GM21619 (cell line): ENCODE results near the gene GATA3.
A peak's percentile ranks its signal among the peaks of the same experiment; 100 is the strongest.
"Not testable (repeated sequence)": the region's sequence is repeated elsewhere in the genome, so short reads cannot be mapped to it uniquely, and the experiment has no call there.

Source experiments
- ATAC-seq: cut with Tn5 transposase; IDR thresholded peaks from one replicate; pipeline ENCODE4 v1.9.1; 2021; ENCODE audit not compliant: unreplicated experiment

GATA3 gene

GRCh38 chr10:8054494-8055407 lies at the start of gene GATA3:
Gene GATA3 (plus strand): TSS chr10:8054688. CDS start chr10:8055656, 968 bp downstream.
- peak; percentile 38 for ATAC-seq

DNA sequence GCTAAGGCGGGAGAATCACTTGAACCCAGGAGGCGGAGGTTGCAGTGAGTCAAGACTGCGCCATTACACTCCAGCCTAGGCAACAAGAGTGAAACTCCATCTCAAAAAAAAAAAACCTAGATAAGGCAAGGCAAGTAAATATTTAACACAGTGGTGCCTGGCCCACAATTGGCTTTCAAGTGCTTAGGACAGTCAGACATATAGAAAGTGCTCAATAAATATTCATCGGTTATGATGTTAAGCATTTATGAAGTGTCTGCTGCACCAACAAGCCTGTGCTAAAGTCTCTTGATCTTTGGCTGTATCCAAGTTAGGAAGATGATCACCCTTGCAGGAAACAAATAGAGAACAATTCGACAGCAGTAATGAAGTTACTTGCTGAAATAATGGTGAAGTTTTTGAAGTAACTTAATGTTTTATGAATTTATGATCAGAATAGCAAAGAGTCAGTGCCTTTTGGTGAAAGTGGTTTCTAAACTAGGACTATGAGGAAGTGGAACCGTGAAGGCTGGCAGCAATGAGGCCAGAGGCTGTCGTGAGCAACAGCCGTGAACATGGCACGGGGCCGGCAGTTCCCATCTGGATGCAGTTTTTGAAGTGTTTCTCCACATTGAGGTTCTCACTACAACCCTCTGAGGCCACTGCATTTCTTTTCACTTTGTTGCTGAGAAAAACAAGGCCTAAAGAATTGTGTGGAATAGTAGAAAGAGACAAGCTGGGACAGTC lies 48.1 kb upstream of the GATA3 start:
- no peak for ATAC-seq

GRCh38 chr10:8009031-8009430 lies 45.5 kb upstream of the GATA3 start:
- ATAC-seq, result no peak

DNA sequence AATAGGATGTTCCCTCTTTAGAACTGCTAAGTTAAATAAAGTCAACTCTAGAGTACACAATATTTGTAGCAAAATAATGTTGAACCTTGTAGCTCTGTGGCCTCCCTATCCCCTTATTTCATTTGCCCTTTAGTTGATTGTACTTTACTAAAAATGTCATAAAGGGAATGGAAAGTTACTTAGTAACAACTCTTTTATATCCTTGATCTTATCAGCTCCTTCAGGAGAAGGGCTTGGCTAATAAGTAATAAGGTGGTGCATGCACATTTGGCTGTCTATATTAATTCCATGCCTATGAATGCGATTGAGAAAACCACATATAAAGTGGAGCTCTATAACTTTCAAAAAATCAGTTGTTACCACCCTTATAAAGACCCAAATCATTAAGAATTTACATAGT lies 41.5 kb upstream of the GATA3 start:
- no peak for ATAC-seq

DNA sequence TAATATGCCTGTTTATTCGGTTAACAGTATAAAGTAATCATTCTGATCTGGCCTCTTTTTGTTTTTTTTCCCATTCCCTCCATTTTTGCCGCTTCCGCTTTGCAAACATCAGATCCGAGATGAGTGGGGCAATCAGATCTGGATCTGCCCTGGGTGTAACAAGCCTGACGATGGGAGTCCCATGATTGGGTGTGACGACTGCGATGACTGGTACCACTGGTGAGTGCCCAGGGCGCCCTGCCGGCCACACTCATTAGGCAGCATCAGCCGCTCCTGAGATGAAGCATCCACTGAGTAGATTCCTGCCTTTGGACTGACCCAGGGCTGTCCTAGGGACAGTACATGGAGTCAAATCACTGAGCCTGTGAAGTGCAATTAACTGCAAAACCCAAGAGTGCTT lies 40.9 kb upstream of the GATA3 start:
- ATAC-seq, result no peak

GRCh38 chr10:8014649-8015048 lies 39.8 kb upstream of the GATA3 start:
- no peak for ATAC-seq

DNA sequence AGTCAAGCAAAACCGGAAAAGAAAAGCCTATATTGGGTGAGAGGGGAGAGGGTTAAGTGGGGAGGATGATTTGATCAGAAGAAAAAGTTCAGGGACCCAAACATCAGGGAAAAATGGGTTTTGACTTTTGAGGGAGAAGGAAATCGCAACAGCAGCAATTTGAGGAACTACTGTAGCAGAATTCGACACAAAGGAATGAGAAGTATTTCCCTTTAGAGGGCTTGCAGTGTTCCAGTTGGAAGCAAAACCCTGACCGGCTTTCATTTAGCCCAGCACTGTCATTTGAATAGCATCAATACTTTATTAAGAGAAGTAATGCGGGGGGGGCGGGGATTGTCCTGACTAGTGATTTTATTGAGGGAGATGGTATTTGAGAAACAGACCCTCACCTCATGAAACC lies 37.2 kb upstream of the GATA3 start:
- no peak for ATAC-seq

- ATAC-seq, result no peak
Observed at GRCh38 chr10:8023321-8023720, 31.2 kb upstream of the GATA3 start.

GRCh38 chr10:8023851-8024250 lies 30.6 kb upstream of the GATA3 start:
- ATAC-seq, result no peak

GRCh38 chr10:8026349-8027259 lies 27.9 kb upstream of the GATA3 start:
- ATAC-seq, result no peak

DNA sequence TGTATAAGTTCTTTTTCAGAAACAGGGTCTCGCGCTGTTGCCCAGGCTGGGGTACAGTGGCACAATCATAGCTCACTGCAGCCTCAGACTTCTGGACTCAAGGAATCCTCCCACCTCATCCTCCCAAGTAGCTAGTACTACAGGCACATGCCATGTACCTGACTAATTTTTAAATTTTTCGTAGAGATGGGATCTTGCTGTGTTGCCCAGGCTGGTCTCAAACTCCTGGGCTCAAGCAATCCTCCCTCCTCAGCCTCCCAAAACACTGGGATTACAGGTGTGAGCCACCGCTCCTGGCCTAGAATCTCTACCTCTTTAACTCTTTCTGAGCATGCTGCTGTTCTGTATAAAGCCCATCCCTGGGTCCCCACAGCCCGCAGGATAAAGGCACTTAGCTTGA lies 23.3 kb upstream of the GATA3 start:
- ATAC-seq, result not testable (repeated sequence)

- no peak for ATAC-seq
Observed at GRCh38 chr10:8032558-8032957, 21.9 kb upstream of the GATA3 start.

- ATAC-seq, result no peak
Observed at GRCh38 chr10:8033812-8034465, 20.5 kb upstream of the GATA3 start.

DNA sequence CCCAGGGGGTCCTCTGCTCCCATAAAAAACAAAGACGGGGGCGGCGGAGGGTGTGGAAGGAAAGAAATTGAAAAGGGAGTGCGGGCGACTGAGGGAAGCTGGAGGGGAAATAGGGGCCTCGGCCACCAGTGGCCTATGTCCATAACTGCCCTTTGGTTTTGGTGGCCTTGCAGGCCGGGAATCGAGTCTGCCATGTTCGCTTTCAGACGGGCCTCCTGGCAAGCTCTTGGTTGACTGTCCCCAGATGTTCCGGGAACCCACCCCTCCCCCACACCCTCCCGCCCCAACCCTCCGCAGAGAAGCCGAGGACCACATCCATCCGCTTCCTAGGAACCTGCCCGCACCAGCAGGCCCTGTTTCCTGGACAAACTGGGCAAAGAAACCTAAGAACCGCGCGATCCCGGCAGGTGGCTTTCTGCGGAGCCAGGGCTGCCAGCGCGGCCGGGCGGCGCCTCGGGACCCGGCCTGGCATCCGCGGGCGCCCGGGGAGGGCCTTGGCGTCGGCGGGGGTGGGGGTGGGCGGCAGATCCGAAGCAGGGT lies 20.0 kb upstream of the GATA3 start:
- no peak for ATAC-seq

DNA sequence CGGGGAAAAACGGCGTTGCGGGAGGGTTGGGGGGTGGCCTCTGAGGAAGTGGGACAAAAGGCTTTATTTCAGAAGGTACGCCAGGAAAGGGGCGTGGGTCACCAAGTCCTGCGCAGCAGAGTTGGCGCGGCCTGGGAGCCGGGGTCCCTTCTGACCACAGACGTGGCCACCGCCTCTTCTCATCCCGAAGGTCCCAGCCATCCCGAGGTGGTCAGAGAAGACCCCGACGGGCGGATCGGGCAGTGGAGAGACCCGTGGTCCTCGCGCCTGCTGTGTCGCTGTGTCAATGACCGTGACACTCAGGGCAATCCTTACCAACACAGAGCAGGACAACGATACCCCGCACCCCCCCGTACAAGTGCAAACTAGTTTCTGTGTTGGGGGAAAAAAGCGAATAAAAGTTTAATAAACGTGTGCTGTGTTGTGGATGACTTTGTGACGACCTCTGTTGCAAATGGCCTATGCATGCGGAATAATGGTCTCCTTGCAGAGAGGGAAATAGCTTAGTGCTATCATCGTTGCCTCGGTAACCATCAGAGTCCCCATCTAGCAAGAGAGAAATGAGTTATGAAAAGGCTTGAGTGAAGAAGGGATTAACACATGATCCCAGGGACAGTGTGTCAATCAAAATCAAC lies 19.4 kb upstream of the GATA3 start:
- no peak for ATAC-seq

GRCh38 chr10:8035641-8036470 lies 18.6 kb upstream of the GATA3 start:
- ATAC-seq, result no peak

DNA sequence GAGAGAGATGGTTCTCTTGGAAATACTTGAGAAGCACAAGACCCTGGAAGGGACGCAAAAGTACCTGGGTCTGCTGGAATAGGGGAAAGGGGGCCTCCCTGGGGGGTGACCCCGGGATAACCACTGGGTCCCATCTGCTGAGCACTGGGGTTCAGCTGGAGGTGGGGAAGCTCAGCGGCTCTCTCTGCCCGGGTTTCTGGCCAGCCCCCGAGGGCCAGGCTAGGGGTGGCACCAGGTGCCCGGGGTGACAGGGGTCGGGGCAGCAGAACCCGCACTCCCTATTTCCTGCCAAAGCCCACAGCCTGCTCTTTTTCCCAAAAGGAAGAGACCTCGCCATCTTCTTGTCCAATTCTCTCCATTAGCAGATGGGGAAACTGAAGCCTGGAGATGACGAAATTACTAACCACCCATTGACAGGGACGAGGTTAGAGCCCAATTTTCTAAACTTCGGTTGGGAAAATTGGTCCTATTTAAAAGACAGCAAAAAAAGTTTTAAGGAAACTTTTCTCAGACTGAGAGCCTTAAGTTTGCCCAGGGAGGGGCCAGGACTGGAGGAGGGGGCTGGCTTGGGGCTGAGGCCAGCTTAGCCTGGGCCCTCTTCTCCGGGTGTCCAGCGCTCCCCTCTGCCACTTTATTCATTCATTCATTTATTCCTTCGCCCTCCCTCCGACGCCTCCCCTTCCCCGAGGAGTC lies 17.8 kb upstream of the GATA3 start:
- ATAC-seq, result no peak

DNA sequence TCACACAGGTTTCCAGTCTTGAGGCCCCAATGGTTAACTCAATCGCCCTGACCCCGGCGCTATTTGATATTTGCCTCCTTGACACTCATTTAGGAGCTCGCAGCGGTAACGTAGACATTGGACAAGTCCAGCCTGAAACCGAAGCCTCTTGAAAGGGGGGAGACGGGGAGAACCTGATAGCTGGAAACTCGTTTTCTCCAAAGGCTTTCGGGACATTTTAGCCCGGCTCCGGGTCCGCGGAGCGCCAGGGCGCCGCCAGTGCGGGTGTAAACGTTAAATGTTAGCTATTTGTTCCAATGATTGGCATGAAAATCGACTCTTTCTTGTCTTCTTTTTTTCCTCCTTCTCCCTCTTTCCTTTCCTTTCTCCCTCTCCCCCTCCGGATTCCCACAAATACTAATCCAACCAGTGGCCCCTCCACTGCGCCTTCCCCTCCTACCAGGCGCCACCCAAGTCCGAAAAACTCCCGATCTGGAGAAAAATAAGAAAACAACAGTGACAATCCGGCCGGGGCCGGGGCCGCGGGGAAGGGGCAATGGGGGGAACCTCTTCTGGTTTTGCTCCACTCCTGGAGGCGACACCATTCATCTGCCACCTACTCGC lies 17.2 kb upstream of the GATA3 start:
- ATAC-seq, result no peak
